Pons (tissue), 1 donor: ENCODE data around the gene SIL1.
"Not testable (repeated sequence)": the region's sequence is repeated elsewhere in the genome, so short reads cannot be mapped to it uniquely, and the experiment has no call there.

Experiments
- DNase-seq: peaks from one replicate; pipeline ENCODE4 v3.0.0-alpha.2; 2016; ENCODE audit warnings: low spot score

SIL1 gene

GRCh38 chr5:139021346-139021745 lies 176.8 kb downstream of the SIL1 start:
- DNase-seq, result no peak

- DNase-seq, result no peak
Observed at GRCh38 chr5:139019880-139020279, 178.3 kb downstream of the SIL1 start.

DNA sequence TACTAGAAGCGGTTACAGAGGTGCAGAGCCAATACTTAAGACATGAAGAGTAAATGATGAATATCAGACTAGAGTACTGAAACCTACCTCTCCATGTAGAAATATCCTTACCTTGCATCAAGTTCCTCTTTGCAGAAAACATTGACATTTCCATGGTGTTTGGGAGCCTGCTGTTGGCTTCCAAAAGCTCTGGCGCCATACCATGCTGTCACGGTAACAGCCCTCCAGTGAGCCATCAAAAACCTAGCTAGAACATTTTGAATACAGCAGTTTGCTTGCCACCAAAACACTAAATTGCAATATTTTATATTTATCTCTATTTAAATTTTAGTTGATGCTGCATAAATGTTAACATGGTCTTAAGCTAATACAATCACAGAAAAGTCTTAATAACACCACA lies 179.0 kb downstream of the SIL1 start:
- DNase-seq, result no peak

GRCh38 chr5:139017624-139018023 lies 180.5 kb downstream of the SIL1 start:
- DNase-seq, result no peak

GRCh38 chr5:139016186-139016585 lies 182.0 kb downstream of the SIL1 start:
- no peak for DNase-seq

DNA sequence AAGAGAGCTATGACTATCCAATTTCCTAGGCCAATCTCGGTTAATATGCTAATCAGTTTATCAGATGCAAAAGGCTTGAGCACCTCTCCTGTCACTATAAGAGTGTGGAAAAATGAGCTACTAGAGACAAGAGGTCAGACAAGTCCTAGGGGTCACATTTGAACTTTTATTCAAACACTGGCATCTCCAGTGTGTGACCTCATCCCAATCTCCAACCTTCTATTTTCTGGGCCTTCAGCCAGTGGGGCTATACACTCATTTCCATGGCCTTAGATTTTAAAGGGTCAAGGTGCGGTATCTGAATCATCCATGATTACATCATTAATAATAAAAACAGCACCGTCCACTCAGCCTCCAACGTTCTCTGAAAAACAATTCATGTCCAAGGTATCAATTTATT lies 183.4 kb downstream of the SIL1 start:
- DNase-seq, result no peak

DNA sequence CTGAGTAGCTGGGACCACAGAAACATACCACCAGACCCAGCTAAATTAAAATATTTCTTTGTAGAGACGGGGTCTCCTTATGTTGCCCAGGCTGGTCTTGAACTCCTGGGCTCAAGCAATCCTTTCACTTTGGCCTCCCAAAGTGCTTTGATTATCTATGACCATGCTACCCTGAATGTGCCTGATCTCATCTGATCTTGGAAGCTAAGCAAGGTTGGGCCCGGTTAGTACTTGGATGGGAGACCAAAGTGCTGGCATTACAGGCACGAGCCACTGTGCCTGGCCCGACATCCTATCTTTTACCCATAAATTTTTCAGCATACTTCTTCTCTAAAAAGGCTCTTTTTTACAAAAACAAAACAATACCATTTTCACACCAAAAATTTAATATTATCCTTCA lies 186.0 kb downstream of the SIL1 start:
- DNase-seq, result no peak

DNA sequence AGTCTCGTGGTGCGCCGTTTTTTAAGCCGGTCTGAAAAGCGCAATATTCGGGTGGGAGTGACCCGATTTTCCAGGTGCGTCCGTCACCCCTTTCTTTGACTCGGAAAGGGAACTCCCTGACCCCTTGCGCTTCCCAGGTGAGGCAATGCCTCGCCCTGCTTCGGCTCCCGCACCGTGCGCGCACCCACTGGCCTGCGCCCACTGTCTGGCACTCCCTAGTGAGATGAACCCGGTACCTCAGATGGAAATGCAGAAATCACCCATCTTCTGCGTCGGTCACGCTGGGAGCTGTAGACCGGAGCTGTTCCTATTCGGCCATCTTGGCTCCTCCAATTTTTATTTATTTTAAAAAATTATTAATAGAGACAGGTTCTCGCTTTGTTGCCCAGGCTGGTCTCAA lies 187.0 kb downstream of the SIL1 start:
- DNase-seq, result not testable (repeated sequence)

DNA sequence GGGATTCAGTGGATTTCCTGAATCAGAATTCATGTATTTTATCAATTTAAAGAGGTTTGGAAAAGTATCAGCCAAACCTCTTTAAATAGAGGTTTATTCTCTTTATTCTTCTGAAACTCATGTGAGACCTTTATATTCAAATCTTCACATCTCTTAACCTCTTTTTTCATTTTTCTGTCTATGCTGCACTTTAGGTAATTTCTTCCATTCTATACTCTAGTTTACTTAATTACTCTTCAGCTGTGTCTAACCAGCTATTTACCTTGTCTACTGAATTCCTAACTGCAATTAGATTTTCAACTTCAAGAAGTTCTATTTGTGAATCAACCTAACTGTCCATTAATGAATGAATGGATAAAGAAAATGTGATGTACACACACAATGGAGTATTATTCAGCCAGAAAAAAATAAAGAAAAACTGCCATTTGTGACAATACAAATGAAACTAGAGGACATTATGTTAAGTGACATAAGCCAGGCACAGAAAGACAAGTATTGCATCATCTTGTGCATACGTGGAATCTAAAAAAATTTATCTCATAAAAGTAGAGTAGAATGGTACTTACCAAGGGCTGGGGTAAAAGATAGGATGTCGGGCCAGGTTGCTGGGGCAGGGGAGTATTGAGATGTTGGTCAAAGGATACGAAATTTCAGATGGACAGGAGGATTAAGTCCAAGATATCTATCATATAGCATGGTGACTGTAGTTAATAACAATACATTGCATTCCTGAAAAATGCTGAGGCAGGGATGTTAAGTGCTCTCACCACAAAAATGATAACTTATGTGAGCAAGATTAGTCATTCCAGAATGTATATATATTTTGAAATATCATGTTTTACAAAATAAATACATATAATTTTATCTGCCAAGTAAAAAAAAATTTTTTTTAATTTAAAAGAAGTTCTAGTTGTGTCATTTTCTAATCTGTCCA lies 193.5 kb downstream of the SIL1 start:
- DNase-seq, result no peak

DNA sequence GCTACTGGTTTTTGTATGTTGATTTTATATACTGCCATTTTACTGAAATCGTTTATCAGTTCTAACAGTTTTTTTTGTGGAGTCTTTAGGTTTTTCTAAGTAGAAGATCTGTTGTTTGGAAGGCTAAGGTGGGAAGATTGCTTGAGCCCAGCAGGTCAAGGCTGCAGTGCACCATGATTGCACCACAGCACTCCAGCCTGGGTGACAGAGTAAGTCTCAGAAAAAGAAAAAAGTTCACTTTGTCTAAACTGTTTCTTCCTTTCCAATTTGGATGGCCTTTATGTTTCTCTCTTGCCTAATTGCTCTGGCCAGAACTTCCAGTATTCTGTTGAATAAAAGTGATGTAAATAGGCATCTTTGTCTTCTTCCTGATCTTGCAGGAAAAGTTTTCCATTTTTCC lies 198.5 kb downstream of the SIL1 start:
- DNase-seq, result no peak

GRCh38 chr5:138998521-138998920 lies 199.6 kb downstream of the SIL1 start:
- DNase-seq, result no peak

DNA sequence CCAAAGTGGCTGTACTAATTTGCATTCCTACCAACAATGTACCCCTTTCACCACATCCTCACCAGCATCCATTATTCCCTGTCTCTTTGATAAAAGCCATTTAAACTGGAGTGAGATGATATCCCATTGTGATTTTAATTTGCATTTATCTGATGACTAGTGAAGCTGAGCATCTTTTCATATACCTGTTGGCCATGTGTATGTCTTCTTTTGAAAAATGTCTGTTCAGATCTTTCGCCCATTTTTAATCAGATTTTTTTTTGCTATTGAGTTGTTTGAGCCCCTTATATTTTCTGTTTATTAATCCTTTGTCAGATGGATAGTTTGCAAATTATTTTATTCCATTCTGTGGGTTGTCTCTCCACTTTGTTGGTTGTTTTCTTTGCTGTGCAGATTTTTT lies 202.0 kb downstream of the SIL1 start:
- DNase-seq, result no peak

DNA sequence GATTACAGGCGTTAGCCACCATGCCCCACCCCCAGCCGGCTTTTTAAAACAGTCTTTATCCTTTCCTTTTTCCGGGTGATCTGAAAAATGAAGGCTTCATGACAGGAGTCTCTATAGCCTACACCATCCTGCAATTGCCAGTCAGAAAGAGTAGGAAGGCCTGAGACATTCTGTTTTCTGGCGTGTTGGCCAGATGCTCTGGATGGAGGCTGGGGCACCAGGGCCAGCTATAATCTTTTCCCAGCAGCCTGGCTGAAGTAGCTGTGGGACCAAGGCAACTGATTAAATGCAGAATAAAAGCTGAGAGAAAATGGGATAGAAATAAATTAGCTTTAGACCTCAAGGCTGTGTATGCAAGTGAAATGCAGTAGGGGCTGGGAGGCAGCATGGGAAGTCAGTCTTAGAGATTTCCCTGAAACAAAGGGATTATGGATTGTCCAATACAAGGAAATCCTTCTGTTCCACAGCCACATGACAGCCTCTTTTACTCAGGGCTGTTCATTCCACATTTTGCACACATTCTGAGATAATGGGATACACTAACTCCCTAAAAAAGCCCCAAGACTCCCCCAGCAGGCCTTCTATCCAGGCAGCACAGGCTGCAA lies 207.1 kb downstream of the SIL1 start:
- DNase-seq, result peak; percentile 70

DNA sequence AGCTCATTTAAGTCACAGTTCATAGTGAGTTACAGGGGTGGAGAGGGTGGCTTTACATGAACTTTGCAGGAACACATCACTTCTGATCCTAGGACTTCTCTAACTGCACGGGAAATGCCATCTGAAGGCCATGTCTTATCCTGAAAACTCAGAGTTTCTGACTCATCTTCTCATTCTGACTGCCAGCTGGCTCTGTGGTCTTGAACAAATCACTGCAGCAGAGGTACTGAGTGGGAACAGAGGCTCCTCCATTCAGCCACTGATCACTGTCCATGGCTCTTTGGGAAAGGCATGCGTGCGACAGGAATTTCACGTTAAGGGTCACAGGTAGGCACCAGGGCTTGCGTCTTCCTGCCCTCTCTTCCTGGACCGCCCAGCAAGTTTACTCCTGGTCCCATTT lies 208.4 kb downstream of the SIL1 start:
- DNase-seq, result no peak

GRCh38 chr5:138986186-138986800 lies 211.9 kb downstream of the SIL1 start:
- DNase-seq, result no peak

- DNase-seq, result no peak
Observed at GRCh38 chr5:138985683-138986082, 212.5 kb downstream of the SIL1 start.

DNA sequence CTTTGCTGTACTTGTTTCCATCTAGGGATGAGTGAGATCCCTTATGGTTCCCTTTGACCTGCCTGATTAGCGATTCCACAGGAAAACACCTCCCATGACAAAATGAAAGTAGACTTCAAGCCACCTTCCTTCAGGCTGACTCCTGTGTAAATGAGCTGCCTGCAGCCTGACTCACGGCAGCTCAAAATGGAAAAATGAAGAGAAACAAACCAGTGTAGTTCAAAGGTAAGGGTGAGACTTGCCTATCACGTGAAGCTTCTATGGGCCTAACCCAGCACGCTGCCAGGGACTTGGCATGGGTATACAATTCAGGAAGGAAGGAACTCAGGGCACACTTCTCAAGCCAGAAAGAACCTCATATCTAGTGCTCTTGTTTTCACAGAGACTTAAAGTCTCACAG lies 212.9 kb downstream of the SIL1 start:
- DNase-seq, result no peak

DNA sequence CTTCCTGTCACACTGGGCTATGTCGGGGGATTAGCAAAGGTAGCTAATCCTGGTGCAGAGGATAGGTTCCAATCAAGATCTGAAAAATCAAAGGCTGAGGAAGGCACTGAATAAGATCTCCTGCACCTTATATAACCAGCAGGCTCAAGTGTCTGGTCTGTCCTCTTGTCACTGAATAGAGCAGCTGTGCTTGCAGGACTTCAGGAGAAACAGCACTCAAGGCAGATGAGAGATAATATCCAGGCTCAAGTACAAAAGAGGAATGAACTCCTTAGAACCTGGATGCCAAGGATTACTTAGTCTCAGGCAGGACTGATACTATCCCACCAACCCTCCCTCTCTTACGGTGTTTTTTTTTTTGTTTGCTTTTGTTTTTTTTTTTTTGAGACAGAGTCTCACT lies 214.2 kb downstream of the SIL1 start:
- no peak for DNase-seq

DNA sequence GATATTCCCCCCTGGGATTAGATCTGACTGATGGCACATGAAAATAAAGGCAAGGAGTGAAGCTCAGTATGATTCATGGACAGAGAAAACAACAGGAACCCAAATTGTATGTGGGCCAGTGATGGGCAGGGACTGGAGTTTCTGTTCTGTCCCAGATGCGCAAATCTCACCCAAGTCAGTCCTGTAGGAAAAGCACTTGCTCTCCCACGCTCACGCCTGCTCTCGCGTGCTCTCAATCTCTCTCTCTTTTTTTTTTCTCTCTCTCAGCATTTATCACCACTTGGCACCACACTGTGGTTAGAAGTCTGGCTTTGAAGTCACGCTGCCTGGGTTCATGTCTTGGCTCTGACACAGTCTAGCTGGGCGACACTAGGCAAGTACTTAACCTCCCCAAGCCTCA lies 216.6 kb downstream of the SIL1 start:
- DNase-seq, result no peak

DNA sequence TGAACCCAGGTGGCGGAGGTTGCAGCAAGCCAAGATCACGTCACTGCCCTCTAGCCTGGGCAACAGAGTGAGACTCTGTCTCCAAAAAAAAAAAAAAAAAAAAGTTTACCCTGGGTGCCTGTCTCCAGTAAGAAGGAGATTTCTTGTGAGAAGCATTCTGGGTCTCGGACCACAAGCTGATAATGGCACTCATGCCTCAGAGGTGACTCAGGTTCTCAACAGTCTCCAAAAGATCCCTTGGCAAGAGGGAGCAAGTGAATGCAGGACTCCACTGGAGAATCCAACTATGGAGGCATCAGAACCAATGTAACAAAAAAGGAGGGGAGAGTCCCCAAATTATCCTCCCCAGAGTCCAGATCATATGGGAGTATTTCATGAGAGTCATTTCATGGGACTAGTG lies 217.0 kb downstream of the SIL1 start:
- DNase-seq, result no peak

- DNase-seq, result no peak
Observed at GRCh38 chr5:138980441-138980840, 217.7 kb downstream of the SIL1 start.

DNA sequence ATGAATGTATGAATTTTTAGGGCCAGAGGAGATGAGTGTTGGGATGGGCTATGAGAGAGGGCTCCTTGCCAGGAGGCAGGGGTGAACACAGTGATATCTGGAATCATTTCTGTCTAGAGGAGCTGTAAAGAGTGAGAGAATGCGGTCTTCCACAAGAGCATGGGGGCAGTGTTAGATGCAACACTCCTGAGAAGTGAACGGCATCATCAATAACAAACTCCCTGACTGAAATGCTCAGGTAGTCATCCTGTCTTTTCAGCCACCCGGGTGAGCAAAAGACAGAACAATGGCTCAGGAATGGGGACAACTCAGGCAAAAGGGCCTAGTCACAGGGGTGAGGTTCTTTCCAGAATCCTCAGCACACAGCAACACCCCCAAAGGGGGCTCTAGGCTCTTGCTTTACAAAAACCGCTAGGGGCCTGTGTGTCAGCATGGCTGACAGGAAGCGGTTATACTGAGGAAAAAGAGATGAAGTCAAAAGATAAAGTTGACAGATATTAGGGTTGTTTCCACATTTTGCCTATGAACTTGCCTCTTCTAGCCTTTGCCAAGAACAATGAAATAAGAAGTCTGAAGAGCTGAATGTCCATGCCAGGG lies 218.4 kb downstream of the SIL1 start:
- no peak for DNase-seq

GRCh38 chr5:138978581-138978980 lies 219.6 kb downstream of the SIL1 start:
- DNase-seq, result no peak
